Measurements from ENCODE around the gene RPS6KL1.

DNA sequence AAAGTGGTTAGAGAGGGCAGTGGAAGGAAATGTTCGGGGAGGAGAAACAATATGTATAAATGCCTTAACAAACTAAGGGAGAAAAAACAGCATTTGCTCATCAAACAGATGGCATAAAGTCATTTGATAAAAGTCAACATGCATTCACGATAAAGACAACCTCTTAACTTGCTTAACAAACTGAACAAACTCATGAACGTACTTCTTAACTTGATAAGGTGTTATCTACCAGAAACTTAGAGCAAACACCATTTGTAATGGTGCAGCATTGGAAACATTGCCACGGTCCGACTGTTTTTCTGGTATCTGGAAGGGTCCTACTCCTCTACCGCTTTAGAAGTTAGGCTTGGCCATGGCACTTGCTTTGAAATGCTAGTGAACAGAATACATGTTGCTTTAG lies 4.2 kb upstream of the RPS6KL1 start:
- TF ChIP-seq MAX (IDR thresholded peaks at IDR 0.05), result no peak
- TF ChIP-seq, protein P1, sequence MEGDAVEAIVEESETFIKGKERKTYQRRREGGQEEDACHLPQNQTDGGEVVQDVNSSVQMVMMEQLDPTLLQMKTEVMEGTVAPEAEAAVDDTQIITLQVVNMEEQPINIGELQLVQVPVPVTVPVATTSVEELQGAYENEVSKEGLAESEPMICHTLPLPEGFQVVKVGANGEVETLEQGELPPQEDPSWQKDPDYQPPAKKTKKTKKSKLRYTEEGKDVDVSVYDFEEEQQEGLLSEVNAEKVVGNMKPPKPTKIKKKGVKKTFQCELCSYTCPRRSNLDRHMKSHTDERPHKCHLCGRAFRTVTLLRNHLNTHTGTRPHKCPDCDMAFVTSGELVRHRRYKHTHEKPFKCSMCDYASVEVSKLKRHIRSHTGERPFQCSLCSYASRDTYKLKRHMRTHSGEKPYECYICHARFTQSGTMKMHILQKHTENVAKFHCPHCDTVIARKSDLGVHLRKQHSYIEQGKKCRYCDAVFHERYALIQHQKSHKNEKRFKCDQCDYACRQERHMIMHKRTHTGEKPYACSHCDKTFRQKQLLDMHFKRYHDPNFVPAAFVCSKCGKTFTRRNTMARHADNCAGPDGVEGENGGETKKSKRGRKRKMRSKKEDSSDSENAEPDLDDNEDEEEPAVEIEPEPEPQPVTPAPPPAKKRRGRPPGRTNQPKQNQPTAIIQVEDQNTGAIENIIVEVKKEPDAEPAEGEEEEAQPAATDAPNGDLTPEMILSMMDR (IDR thresholded peaks at IDR 0.05; ENCODE audit: low read depth, low read length, missing input control), result no peak
- TF ChIP-seq SP1 (IDR thresholded peaks at IDR 0.05), result no peak
- no peak for TF ChIP-seq EGR1 (IDR thresholded peaks at IDR 0.05; ENCODE audit: low read depth in 2 of 2)
- TF ChIP-seq JUND (IDR thresholded peaks at IDR 0.05), result no peak
- no peak for TF ChIP-seq ATF3 (IDR thresholded peaks at IDR 0.05)
- TF ChIP-seq, protein P2, sequence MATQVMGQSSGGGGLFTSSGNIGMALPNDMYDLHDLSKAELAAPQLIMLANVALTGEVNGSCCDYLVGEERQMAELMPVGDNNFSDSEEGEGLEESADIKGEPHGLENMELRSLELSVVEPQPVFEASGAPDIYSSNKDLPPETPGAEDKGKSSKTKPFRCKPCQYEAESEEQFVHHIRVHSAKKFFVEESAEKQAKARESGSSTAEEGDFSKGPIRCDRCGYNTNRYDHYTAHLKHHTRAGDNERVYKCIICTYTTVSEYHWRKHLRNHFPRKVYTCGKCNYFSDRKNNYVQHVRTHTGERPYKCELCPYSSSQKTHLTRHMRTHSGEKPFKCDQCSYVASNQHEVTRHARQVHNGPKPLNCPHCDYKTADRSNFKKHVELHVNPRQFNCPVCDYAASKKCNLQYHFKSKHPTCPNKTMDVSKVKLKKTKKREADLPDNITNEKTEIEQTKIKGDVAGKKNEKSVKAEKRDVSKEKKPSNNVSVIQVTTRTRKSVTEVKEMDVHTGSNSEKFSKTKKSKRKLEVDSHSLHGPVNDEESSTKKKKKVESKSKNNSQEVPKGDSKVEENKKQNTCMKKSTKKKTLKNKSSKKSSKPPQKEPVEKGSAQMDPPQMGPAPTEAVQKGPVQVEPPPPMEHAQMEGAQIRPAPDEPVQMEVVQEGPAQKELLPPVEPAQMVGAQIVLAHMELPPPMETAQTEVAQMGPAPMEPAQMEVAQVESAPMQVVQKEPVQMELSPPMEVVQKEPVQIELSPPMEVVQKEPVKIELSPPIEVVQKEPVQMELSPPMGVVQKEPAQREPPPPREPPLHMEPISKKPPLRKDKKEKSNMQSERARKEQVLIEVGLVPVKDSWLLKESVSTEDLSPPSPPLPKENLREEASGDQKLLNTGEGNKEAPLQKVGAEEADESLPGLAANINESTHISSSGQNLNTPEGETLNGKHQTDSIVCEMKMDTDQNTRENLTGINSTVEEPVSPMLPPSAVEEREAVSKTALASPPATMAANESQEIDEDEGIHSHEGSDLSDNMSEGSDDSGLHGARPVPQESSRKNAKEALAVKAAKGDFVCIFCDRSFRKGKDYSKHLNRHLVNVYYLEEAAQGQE (IDR thresholded peaks at IDR 0.05), result no peak
